ENCODE results near the gene PTGFRN.

GRCh38 chr1:117007719-117008013, 98.0 kb downstream of the PTGFRN start:
- TF ChIP-seq TAF1 (IDR thresholded peaks at IDR 0.05; ENCODE audit: control insufficient read depth, extremely low read depth, insufficient read depth, low read length, severe bottlenecking), result no peak
- no peak for TF ChIP-seq USF2 (CRISPR knock-in tag; IDR thresholded peaks at IDR 0.05)
- no peak for TF ChIP-seq POLR2A (conservative IDR thresholded peaks at IDR 0.05)
- TF ChIP-seq GATA2 (CRISPR knock-in tag; IDR thresholded peaks at IDR 0.05), result no peak
- TF ChIP-seq PHF21A (IDR thresholded peaks at IDR 0.05; ENCODE audit: borderline replicate concordance, low read depth), result no peak
- TF ChIP-seq, protein P1, sequence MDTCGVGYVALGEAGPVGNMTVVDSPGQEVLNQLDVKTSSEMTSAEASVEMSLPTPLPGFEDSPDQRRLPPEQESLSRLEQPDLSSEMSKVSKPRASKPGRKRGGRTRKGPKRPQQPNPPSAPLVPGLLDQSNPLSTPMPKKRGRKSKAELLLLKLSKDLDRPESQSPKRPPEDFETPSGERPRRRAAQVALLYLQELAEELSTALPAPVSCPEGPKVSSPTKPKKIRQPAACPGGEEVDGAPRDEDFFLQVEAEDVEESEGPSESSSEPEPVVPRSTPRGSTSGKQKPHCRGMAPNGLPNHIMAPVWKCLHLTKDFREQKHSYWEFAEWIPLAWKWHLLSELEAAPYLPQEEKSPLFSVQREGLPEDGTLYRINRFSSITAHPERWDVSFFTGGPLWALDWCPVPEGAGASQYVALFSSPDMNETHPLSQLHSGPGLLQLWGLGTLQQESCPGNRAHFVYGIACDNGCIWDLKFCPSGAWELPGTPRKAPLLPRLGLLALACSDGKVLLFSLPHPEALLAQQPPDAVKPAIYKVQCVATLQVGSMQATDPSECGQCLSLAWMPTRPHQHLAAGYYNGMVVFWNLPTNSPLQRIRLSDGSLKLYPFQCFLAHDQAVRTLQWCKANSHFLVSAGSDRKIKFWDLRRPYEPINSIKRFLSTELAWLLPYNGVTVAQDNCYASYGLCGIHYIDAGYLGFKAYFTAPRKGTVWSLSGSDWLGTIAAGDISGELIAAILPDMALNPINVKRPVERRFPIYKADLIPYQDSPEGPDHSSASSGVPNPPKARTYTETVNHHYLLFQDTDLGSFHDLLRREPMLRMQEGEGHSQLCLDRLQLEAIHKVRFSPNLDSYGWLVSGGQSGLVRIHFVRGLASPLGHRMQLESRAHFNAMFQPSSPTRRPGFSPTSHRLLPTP (IDR thresholded peaks at IDR 0.05; ENCODE audit: borderline replicate concordance, extremely low read depth, insufficient read length), result no peak
- no peak for TF ChIP-seq MTF1 (CRISPR knock-in tag; IDR thresholded peaks at IDR 0.05; ENCODE audit: borderline replicate concordance)
